Measurements from ENCODE around the gene HACD1.
A peak's percentile ranks its signal among the peaks of the same experiment; 100 is the strongest.

The HACD1 gene

DNA sequence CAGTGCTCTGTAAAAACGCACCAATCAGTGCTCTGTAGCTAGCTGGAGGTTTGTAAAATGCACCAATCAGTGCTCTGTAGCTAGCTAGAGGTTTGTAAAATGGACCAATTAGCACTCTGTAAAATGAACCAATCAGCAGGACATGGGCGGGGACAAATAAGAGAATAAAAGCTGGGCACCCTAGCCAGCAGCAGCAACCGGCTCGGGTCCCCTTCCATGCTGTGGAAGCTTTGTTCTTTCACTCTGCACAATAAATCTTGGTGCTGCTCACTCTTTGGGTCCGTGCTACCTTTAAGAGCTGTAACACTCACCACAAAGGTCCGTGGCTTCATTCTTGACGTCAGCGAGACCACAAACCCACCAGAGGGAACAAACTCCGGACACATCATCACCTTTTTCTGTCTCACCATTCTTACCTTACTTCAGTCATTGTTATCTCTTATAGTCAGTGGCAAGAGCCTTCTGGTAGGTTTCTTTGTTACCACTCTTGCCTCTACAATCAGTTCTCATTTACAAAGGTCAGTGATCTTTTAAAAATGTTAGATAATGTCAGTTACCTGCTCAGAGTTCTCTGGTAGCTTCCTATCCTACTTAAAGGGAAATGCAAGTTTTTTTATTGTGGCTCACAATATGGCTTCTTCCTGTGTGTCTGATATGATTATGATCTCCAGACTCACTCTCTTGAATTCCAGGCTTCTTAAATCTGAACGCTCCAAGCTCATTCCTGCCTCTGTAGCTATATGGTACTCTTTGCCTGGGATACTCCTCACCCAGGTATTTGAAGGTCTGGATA is 31.3 kb upstream of the HACD1 start:
- peaks cover 97% of the 10 kb centered on the region for H3K79me2 ChIP-seq (ENCODE audit: insufficient read depth, low read length)
- H3K27me3 ChIP-seq (ENCODE audit: insufficient read depth, low read length, poor library complexity, severe bottlenecking): no peaks in the 10 kb centered on the region
- peak overlapping the region; percentile 93 for H3K4me2 ChIP-seq (ENCODE audit: low read depth, low read length, poor library complexity, severe bottlenecking)
- H3K9ac ChIP-seq (ENCODE audit: low read depth, low read length, poor library complexity, severe bottlenecking): peak overlapping the region; percentile 38
- TF ChIP-seq, protein P1, sequence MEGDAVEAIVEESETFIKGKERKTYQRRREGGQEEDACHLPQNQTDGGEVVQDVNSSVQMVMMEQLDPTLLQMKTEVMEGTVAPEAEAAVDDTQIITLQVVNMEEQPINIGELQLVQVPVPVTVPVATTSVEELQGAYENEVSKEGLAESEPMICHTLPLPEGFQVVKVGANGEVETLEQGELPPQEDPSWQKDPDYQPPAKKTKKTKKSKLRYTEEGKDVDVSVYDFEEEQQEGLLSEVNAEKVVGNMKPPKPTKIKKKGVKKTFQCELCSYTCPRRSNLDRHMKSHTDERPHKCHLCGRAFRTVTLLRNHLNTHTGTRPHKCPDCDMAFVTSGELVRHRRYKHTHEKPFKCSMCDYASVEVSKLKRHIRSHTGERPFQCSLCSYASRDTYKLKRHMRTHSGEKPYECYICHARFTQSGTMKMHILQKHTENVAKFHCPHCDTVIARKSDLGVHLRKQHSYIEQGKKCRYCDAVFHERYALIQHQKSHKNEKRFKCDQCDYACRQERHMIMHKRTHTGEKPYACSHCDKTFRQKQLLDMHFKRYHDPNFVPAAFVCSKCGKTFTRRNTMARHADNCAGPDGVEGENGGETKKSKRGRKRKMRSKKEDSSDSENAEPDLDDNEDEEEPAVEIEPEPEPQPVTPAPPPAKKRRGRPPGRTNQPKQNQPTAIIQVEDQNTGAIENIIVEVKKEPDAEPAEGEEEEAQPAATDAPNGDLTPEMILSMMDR (conservative IDR thresholded peaks at IDR 0.05; ENCODE audit: low read length): no peak
- TF ChIP-seq EZH2phosphoT487 (IDR thresholded peaks at IDR 0.05; ENCODE audit: borderline replicate concordance): no peak
- H3K36me3 ChIP-seq (ENCODE audit: insufficient read depth, low read length): peaks cover 9% of the 10 kb centered on the region
- no peak overlapping the region for H2AFZ ChIP-seq (ENCODE audit: low read length)
- H4K20me1 ChIP-seq (ENCODE audit: insufficient read depth, low read length, poor library complexity, severe bottlenecking): peaks cover 41% of the 10 kb centered on the region
- H3K9me2 ChIP-seq (replicated peaks; ENCODE audit: low read depth, low read length): no peaks in the 10 kb centered on the region
- H3K9me3 ChIP-seq (ENCODE audit: insufficient read depth, low read depth, low read length): peaks cover 10% of the 10 kb centered on the region
- H3K4me3 ChIP-seq (ENCODE audit: low read length, poor library complexity, severe bottlenecking): peak overlapping the region; percentile 99
- no peaks in the 10 kb centered on the region; the same call in 1 of the 2 replicates for H3F3A ChIP-seq (ENCODE audit: low read depth)
- peaks cover 63% of the 10 kb centered on the region for H3K4me1 ChIP-seq (ENCODE audit: insufficient read depth, low read length, poor library complexity, severe bottlenecking)

DNA sequence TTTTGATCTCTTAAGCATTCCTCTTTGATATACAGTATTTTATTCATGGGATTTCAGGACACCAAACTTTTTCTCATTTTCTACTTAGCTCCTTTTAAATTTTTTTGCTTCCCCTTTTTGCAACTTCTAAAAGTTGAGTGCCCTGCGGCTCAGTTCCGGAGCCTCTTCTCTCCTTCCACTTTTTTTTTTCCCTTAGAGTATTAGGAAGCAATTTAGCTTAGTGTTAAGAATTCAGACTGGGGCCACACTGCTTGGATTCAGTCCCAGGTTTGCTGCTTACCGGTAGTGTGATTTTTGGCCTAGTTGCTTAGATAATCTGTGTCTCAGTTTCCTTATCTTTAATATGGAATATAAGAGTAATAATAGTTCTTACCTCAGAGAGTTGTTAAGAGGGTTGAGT is 30.2 kb upstream of the HACD1 start:
- peaks cover 72% of the 10 kb centered on the region for H3K4me1 ChIP-seq (ENCODE audit: insufficient read depth, low read length, poor library complexity, severe bottlenecking)
- TF ChIP-seq, protein P1 (conservative IDR thresholded peaks at IDR 0.05; ENCODE audit: low read length): no peak
- TF ChIP-seq EZH2phosphoT487 (IDR thresholded peaks at IDR 0.05; ENCODE audit: borderline replicate concordance): no peak
- no peaks in the 10 kb centered on the region for H3K9me3 ChIP-seq (ENCODE audit: insufficient read depth, low read depth, low read length)
- H3F3A ChIP-seq (ENCODE audit: low read depth): no peaks in the 10 kb centered on the region; the same call in 1 of the 2 replicates
- peak overlapping the region; percentile 93 for H3K4me2 ChIP-seq (ENCODE audit: low read depth, low read length, poor library complexity, severe bottlenecking)
- peak overlapping the region; percentile 98 for H3K9ac ChIP-seq (ENCODE audit: low read depth, low read length, poor library complexity, severe bottlenecking)
- H2AFZ ChIP-seq (ENCODE audit: low read length): no peak overlapping the region
- peak overlapping the region; percentile 99 for H3K4me3 ChIP-seq (ENCODE audit: low read length, poor library complexity, severe bottlenecking)
- H3K79me2 ChIP-seq (ENCODE audit: insufficient read depth, low read length): peaks cover 97% of the 10 kb centered on the region
- H3K9me2 ChIP-seq (replicated peaks; ENCODE audit: low read depth, low read length): no peaks in the 10 kb centered on the region
- H3K27me3 ChIP-seq (ENCODE audit: insufficient read depth, low read length, poor library complexity, severe bottlenecking): no peaks in the 10 kb centered on the region
- no peaks in the 10 kb centered on the region for H3K36me3 ChIP-seq (ENCODE audit: insufficient read depth, low read length)
- peaks cover 47% of the 10 kb centered on the region for H4K20me1 ChIP-seq (ENCODE audit: insufficient read depth, low read length, poor library complexity, severe bottlenecking)

DNA sequence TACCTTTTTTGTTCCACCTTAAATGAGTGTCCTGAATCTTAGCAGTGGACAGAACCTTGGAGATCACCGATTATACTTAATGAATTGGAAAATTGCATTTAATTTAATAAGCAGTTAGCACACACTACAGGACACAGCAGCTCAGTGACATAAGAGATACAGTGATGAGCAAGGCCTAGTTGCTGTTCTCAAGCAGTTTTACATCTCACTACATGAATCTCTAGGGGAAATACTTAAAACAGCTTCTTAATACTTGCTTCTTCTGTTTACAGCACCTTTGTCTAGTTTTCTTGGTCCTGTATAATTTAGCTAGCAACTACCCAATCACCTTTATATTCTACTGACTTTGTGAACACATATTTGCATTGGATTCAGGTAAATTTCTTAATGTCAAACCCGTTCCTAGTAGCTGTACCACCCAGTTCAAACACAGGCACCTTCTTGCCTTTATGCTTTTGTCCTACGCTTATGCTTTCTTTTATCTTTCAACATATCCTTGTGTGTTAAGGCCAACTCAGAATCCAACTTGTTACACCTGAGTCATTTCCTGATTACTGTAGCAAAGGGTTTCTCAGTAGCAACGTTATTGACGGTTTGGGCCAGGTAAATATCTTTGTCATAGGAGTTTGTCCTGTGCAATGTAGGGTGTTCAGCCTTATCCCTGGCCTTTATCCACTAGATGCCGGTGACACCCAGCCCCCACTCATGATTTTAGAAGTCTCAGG is 28.6 kb upstream of the HACD1 start:
- Histone ChIP-seq H3K9me2 (replicated peaks; ENCODE audit: low read depth, low read length) (no peaks in the 10 kb centered on the region), H3K4me2 (ENCODE audit: low read depth, low read length, poor library complexity, severe bottlenecking) (peak overlapping the region; percentile 93), H4K20me1 (ENCODE audit: insufficient read depth, low read length, poor library complexity, severe bottlenecking) (peaks cover 44% of the 10 kb centered on the region), H3K9me3 (ENCODE audit: insufficient read depth, low read depth, low read length) (no peaks in the 10 kb centered on the region), H2AFZ (ENCODE audit: low read length) (no peak overlapping the region), H3K9ac (ENCODE audit: low read depth, low read length, poor library complexity, severe bottlenecking) (peak overlapping the region; percentile 98), H3K4me3 (ENCODE audit: low read length, poor library complexity, severe bottlenecking) (peak overlapping the region; percentile 99), H3K79me2 (ENCODE audit: insufficient read depth, low read length) (peaks cover 92% of the 10 kb centered on the region), H3K4me1 (ENCODE audit: insufficient read depth, low read length, poor library complexity, severe bottlenecking) (peaks cover 68% of the 10 kb centered on the region), H3K27me3 (ENCODE audit: insufficient read depth, low read length, poor library complexity, severe bottlenecking) (no peaks in the 10 kb centered on the region), H3F3A (ENCODE audit: low read depth) (no peaks in the 10 kb centered on the region; the same call in 1 of the 2 replicates), H3K36me3 (ENCODE audit: insufficient read depth, low read length) (no peaks in the 10 kb centered on the region)
- TF ChIP-seq EZH2phosphoT487 (IDR thresholded peaks at IDR 0.05; ENCODE audit: borderline replicate concordance): no peak
- TF ChIP-seq, protein P1 (conservative IDR thresholded peaks at IDR 0.05; ENCODE audit: low read length): no peak

All from Loucy (cell line).